LNCAP (cell line): ENCODE results near the gene NATD1.

ENCODE experiments used
- TF ChIP-seq, protein P1 (sequence below): fragments of 450-650 bp; IDR thresholded peaks from 2 replicates; pipeline ENCODE4 v1.5.1; 2017; ENCODE audit warnings: mild to moderate bottlenecking

Gene NATD1, protein sequence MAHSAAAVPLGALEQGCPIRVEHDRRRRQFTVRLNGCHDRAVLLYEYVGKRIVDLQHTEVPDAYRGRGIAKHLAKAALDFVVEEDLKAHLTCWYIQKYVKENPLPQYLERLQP

DNA sequence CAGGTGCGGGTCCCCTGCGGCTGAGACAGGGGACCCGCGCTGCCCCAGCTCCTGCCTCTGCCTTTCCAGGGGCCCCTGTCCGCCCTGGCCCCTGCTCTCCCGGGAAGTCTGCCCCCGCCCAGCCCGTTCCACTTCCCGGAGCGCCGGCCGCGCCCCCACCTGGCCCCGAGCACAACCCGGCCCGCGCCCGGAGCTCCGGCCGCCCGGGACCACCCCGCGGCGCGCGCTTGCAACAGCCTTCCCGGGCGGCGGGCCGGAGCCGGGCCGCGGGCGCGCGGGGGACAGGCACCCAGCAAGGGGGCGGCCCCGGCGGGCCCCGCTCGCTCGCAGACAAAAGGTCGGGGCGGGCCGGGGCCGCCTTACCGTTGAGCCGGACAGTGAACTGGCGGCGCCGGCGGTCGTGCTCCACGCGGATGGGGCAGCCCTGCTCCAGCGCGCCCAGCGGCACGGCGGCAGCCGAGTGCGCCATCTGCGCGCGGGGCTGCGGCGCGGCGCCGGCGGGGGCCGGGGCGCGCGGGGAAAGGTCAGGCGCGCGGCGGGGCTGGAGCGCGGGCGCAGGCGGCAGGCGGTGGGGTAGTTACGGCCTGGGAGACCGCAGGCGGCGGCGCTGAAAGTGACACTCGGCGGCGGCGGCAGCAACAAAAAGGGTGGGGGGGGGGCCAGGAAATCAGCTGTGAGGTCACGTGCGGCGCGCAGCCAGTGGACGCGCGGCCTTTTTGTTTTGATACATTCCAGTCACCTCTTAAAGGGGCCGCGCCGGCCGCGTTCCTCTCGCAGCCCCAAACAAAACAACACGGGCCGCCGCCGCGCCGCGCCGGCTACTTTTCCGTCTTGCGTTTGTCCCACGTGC lies at the start of gene NATD1:
Gene NATD1, minus strand, starts transcription at position 615 of the 850 bp plus-strand sequence. Its CDS starts 146 bp downstream, at position 469.
- TF ChIP-seq, protein P1, sequence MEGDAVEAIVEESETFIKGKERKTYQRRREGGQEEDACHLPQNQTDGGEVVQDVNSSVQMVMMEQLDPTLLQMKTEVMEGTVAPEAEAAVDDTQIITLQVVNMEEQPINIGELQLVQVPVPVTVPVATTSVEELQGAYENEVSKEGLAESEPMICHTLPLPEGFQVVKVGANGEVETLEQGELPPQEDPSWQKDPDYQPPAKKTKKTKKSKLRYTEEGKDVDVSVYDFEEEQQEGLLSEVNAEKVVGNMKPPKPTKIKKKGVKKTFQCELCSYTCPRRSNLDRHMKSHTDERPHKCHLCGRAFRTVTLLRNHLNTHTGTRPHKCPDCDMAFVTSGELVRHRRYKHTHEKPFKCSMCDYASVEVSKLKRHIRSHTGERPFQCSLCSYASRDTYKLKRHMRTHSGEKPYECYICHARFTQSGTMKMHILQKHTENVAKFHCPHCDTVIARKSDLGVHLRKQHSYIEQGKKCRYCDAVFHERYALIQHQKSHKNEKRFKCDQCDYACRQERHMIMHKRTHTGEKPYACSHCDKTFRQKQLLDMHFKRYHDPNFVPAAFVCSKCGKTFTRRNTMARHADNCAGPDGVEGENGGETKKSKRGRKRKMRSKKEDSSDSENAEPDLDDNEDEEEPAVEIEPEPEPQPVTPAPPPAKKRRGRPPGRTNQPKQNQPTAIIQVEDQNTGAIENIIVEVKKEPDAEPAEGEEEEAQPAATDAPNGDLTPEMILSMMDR: no peak

DNA sequence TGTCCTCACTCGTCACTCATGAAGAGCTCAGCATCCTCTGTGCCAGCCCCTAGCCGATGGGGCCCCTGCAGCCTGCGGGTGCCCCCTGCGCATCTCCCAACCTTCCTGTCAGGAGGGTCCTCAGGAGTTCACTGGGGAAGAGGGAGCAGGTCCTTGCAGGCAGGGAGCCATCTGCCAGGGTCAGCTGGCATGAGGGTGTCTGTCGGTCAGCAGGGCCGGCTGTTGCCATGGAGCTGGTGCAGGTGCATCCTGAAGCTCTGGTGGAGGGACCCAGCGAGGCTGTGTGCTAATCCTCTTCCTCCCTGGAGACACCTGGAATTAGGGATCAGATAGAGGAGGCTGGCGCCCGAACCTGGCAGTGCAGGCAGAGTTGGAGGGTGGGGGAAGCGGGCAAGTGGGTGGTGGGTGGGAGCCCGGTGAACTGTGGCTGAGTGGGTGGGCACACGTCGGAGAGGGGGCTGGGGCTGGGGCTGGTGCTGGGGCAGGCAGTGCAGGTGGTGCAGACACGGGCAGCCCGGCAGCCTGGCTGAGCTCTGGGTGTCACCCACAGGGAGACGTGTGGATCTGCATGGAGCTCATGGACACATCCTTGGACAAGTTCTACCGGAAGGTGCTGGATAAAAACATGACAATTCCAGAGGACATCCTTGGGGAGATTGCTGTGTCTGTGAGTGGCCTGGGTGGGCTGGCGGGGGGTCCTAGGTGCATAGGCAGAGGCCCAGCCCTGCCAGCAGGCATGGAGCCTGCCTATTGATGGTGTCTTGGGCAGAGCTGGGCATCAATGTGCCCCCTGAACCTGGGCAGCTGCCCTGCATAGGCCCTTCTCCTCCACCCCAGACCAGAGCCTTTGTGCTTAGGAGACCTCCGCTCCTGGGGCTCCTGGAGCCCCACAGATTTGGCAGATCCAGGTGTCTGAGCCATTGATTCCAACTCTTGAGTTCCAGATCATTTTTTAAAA lies 48.7 kb upstream of the NATD1 start:
- TF ChIP-seq, protein P1: no peak

DNA sequence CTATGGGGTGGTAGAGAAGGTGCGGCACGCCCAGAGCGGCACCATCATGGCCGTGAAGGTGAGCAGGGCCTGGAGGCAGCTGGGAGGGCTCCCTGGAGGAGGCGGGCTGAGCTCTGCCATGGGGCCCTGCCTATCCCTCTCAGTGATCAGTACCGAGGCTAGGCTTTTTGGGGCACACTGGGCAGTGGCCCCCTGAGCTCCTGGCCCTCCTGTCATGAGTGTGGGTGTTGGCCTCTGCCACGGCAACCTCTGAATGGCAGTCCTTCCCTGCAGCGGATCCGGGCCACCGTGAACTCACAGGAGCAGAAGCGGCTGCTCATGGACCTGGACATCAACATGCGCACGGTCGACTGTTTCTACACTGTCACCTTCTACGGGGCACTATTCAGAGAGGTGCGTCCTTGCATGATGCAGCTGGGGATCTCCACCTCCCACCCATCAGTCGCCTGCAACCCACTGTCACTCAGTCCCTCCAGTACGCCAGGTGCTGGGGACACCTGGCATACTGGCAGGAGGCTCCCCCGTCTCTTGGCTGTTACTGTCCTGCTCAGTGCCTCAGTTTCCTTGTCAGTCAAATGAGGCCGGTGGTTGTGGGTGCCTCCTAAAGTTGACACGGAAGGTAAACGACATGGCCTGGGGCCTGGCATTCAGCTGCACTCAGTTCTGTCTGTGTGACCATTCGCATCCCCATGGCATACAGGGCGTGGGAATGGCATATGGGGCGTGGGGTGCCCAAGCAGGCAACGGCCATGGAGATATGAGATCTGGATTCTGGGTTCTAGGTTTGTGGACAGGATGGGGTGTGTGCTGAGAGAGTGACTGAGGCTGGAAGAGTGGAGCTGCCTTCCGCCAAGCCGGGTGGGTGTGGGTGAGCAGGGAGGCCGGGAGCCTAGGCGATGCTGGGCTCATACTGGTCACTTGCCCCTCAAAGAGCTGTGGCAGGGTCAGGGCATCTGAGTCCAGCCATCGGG lies 47.7 kb upstream of the NATD1 start:
- TF ChIP-seq, protein P1: no peak

DNA sequence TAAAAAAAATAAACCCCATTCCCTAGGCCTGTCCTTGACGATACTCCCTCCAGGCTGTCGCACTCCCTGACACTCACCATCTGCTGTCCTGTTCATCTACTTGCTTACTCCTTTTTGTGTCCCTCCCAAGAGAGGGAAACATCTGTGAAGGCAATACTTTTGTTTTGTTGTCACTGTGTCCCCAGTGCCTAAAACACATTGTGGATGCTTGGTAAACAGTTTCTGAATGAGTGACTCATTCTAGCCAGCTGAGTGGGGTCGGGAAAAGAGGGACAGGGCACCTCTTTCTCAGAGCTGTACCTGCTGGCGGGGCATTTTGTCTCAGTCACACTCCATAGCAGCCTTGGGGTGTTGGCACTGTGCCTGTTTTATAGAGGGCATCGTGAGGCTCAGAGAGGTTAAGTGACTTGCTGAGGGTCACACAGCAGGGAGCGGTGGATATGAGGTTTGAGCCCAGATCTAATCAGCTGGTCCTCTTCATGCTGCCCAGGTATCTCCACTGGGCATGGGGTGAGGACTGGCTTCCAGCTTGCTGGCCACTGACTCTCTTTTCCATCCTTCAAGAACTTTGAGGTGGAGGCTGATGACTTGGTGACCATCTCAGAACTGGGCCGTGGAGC lies 46.9 kb upstream of the NATD1 start:
- TF ChIP-seq, protein P1: no peak

DNA sequence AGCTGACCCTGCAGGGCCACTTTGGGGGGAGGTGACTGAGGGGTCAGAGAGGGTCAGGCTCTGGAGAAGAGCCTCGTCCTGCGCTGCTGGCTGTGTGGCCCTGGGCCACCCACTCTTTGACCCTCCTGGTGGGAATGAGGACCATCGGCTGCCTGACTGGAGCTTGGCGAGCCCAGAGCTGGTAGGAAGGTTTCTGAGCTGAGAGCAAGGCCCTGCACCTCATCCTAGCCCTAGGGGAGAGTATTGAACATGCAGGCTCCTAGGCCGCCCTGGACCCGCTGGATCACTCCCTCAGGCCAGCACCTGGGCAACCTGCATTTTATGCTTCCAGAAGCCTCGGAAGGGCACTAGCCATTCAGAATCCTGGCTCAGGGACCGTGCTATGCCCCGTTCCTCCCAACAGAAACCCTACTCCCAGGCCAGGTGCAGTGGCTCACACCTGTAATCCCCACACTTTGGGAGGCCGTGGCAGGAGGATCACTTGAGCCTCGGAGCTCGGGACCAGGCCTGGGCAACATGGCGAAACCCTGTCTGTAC lies 45.8 kb upstream of the NATD1 start:
- TF ChIP-seq, protein P1: no peak

DNA sequence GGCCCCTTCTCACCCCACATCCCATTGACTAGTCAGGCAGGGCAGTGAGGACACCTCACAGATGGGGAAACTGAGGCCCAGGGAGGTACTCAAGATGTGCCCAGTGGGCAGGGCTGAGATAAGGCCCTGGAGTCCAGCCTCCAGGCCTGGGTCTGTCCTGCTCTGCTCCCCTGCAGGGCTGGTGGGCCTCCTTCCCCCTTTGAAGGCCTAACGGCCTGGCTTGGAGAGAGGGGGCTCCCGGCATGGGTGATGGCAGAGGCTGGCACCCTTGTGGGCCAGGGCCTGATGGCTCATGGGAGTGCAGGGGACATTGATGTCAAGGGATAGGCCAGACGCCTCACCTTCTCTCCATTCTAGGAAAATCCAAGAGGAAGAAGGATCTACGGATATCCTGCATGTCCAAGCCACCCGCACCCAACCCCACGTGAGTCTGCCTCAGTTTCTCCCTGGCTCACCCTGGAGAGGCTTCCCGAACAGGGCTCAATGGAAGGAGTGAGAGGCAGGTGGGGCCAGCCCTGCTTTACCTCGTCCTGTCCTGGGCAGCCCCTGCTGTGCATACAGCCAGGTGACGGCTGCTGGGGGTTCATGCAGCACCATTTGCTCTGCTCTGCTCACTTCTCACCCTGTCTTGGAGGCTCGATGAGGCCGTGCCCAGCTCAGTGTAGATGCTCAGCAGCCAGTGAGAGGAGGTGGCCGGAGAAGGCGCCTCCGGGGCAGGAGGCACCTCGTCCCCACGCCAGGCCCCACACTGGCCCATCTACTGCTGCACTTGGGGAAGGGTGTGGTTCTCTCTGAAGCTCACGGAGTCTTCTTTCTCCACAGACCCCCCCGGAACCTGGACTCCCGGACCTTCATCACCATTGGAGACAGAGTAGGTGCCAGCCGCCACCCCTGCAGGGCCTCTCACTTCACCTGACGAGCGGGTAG lies 45.1 kb upstream of the NATD1 start:
- TF ChIP-seq, protein P1: no peak
